GM19455 (cell line): ENCODE measurements around the gene ALG13.
"Not testable (repeated sequence)": the region's sequence is repeated elsewhere in the genome, so short reads cannot be mapped to it uniquely, and the experiment has no call there.

ENCODE experiments used
- ATAC-seq: cut with Tn5 transposase; IDR thresholded peaks from one replicate; pipeline ENCODE4 v1.9.1; 2021; ENCODE audit not compliant: unreplicated experiment

ALG13 gene

GRCh38 chrX:111756486-111756885, 75.5 kb downstream of the ALG13 start:
- ATAC-seq = no peak

DNA sequence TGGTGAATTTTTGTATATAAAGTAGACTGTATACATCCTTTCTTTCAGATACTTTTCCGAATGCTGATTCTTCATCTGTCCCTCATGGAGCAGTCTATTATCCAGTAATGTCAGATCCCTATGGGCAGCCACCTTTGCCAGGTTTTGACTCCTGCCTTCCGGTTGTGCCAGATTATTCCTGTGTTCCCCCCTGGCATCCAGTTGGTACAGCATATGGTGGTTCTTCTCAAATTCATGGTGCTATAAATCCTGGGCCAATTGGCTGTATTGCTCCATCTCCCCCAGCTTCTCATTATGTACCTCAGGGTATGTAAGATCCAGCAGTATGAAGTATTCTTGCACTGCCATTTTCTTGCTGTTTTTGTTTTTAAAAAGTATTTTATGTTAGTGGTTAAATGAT, 78.7 kb downstream of the ALG13 start:
- no peak for ATAC-seq

DNA sequence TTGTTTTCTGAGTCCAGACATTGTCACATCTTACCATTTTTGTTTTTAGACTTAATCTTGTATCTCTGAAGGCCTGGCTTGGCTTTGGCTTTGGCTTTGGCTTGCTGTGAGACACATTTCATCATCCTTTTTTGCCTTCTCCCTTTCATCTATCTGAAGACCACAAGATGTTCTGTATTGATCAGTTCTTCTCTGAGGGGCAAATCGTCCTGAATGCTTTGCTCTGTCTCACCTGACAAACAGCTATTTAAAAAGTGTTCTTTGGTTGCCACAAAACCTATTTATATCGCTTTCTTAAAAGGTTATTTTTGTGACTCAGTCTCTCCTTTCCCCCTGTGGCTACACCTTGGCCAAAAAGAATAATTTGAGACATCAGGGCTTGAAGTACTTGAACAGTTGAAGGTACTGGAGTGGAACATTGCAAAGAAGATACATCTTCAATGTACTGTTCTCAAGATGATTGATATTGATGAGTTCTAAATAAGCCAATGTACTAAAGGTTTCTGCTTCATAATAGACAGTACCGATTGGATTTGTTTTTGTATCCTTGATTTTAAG, 80.7 kb downstream of the ALG13 start:
- ATAC-seq = no peak

GRCh38 chrX:111778591-111778990, 97.6 kb downstream of the ALG13 start:
- no peak for ATAC-seq

- no peak for ATAC-seq
These were observed 98.6 kb downstream of the ALG13 start for GRCh38 chrX:111779582-111779981.

GRCh38 chrX:111784667-111785066, 103.7 kb downstream of the ALG13 start:
- ATAC-seq = no peak

GRCh38 chrX:111790054-111790453, 109.1 kb downstream of the ALG13 start:
- ATAC-seq = not testable (repeated sequence)
